Erythroblast (primary cell): ENCODE results near the gene NPC1.

Experiments used
- GATA1 ChIP-seq: IDR thresholded peaks from 2 replicates; pipeline ENCODE4 v1.6.1; 2011; ENCODE audit warnings: low read depth, mild to moderate bottlenecking, control low read depth, low read length, moderate library complexity
- POLR2A ChIP-seq: IDR thresholded peaks from 2 replicates; pipeline ENCODE4 v1.6.1; 2011; ENCODE audit warnings: mild to moderate bottlenecking, low read length

DNA sequence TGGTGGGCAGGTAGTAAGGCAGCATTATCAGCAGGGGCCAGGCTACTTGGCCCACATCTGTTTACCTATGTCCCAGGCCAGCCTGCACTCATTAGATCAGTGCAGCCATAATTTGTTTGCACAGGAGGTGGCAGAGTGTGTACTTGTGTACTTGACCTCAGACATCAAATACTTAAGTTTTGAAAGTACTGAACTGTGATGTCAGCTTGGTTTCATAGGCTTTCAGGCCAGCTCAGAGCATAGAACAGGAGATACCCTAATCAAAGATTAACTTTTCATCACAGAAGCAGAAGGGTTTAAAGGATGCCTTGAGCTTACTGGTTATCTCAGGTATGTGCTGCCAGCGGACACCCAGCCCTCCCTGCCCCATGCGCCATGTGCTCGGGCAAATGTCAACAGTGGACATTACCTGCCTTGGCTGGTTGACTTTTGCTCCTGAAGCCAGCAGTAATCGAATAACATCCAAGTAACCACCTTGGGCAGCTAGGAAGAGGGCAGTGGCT lies 43.2 kb upstream of the NPC1 start:
- TF ChIP-seq GATA1, result no peak
- TF ChIP-seq POLR2A, result no peak
